Peyer's patch (tissue), 4 donors: ENCODE results near the gene PRKAG3. TPM values are rescaled to one million over a fixed set of nuclear protein-coding genes. Genes with fewer than 3 reads are reported as not detected.
"Not testable (repeated sequence)": the region's sequence is repeated elsewhere in the genome, so short reads cannot be mapped to it uniquely, and the experiment has no call there.

Experiments
- DNase-seq, 3 donors: peaks; one replicate each; pipeline ENCODE4 v3.0.0-alpha.2; 2017 to 2019
- H3K27ac ChIP-seq, 4 donors: fragments of 200-600 bp; sonication (generic); one replicate each; pipeline ENCODE4 v1.5.1; 2016 to 2019
- H3K27me3 ChIP-seq, 2 donors: fragments of 200-600 bp; sonication (generic); one replicate each; pipeline ENCODE4 v1.5.1; 2019
- H3K36me3 ChIP-seq, 3 donors: fragments of 200-600 bp; sonication (generic); one replicate each; pipeline ENCODE4 v1.5.1; 2016 to 2019
- H3K4me1 ChIP-seq, 4 donors: fragments of 200-600 bp; sonication (generic); one replicate each; pipeline ENCODE4 v1.5.1; 2016 to 2019
- H3K4me3 ChIP-seq, 4 donors: fragments of 200-600 bp; sonication (generic); 1 replicate in 3 of 4; 2 replicates in 1 of 4; pipeline ENCODE4 v1.5.1; 2016 to 2019; ENCODE audit warnings: mild to moderate bottlenecking in 1 of 4
- H3K9me3 ChIP-seq, 4 donors: fragments of 200-600 bp; sonication (generic); one replicate each; pipeline ENCODE4 v1.5.1; 2016 to 2019; ENCODE audit warnings: mild to moderate bottlenecking in 1 of 4
- POLR2A ChIP-seq, 2 donors: fragments of 450-650 bp; IDR thresholded peaks; one replicate each; pipeline ENCODE4 v1.5.1; 2017; ENCODE audit warnings: antibody characterized with exemption in 2 of 2, mild to moderate bottlenecking in 2 of 2, moderate library complexity in 2 of 2
- total RNA-seq, 4 donors: library from RNA; depleted of rRNA; stranded (reverse); fragments of >200 nt; gene quantifications; one replicate each; pipeline ENCODE4 v1.1.0, GENCODE V29; 2016
- TF ChIP-seq, protein P1 (sequence below), 6 experiments: fragments of 450-650 bp in 4 of 6; fragments of 200-600 bp in 2 of 6; sonication (generic) in 1 of 6; IDR thresholded peaks; one replicate each; pipeline ENCODE4 v1.5.1; 2017 to 2019; ENCODE audit warnings: antibody characterized with exemption in 6 of 6, mild to moderate bottlenecking in 3 of 6, moderate library complexity in 1 of 6

The PRKAG3 gene
- total RNA-seq, 4 donors from 2014 or later: not detected

DNA sequence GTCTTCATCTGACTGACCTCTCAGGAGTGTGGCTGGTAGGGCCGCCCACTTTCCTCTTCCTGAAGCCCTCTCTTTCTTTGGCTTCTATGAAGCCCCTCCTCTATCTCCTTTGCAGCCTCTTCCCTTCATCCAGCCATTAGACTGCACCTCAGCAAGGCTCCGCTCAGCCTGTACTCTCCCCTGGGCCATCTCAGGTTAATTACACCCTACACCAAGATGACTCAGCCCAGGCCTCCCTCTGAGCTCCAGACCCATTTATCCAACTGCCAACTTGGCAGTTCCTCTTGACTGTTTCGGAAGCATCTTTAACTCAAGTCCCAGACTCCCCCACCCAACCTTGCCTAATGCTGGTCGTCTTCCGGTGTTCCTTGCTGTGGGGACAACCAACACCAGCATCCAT lies 22.2 kb upstream of the PRKAG3 start:
- Histone ChIP-seq H3K27me3 (peaks cover 0 to 3% of the 10 kb centered on the region in 2 donors), H3K9me3 (no peaks in the 10 kb centered on the region), H3K27ac (no peak overlapping the region), H3K4me1 (no peaks in the 10 kb centered on the region), H3K36me3 (no peaks in the 10 kb centered on the region), H3K4me3 (no peak overlapping the region)
- DNase-seq: no peak
- TF ChIP-seq, protein P1, sequence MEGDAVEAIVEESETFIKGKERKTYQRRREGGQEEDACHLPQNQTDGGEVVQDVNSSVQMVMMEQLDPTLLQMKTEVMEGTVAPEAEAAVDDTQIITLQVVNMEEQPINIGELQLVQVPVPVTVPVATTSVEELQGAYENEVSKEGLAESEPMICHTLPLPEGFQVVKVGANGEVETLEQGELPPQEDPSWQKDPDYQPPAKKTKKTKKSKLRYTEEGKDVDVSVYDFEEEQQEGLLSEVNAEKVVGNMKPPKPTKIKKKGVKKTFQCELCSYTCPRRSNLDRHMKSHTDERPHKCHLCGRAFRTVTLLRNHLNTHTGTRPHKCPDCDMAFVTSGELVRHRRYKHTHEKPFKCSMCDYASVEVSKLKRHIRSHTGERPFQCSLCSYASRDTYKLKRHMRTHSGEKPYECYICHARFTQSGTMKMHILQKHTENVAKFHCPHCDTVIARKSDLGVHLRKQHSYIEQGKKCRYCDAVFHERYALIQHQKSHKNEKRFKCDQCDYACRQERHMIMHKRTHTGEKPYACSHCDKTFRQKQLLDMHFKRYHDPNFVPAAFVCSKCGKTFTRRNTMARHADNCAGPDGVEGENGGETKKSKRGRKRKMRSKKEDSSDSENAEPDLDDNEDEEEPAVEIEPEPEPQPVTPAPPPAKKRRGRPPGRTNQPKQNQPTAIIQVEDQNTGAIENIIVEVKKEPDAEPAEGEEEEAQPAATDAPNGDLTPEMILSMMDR (IDR thresholded peaks at IDR 0.05): no peak
- TF ChIP-seq POLR2A (IDR thresholded peaks at IDR 0.05): no peak

DNA sequence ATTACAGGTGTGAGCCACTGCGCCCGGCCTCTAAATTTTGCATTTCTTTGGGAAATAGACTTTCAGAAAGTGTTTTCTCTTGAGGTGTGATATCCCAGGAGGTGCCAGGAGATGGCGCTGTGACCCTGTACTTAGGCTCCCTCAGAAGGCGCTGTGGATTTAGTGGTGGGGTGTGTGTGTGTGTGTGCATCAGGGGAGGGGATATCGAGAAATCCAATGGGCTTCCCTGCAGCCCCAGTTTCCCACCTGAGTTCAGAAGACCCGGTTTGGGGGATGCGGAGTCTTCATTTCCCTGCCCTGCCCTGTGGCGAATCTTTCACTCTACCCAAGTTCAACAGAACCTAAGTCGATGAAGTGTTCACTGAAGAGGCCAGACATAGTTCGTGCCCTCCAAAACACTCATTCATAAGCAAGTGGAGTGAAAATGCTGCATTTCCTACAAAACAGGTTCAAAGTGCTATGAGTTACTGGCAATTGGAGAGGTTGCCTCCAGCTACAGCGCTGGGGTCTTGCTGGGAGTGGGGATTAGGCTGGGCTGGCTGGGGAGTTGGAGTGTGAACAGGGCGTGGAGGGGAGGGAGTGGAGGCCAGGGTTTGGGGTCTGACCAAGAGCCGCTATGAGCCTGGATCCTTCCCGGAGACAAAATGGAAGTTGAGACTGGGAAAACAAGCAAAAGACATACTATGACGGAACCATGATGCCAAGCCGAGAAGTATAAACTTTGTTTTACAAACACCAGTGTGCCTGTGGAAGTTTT lies 21.5 kb upstream of the PRKAG3 start:
- Histone ChIP-seq H3K36me3 (no peaks in the 10 kb centered on the region), H3K4me3 (no peak overlapping the region), H3K27ac (no peak overlapping the region), H3K9me3 (no peaks in the 10 kb centered on the region), H3K27me3 (no peaks in the 10 kb centered on the region), H3K4me1 (no peaks in the 10 kb centered on the region)
- TF ChIP-seq, protein P1 (IDR thresholded peaks at IDR 0.05): peak; percentile 59 to 78 (median 71)
- no peak for TF ChIP-seq POLR2A (IDR thresholded peaks at IDR 0.05)
- peak in 2 of 3 donors; percentile 71 to 89 for DNase-seq

DNA sequence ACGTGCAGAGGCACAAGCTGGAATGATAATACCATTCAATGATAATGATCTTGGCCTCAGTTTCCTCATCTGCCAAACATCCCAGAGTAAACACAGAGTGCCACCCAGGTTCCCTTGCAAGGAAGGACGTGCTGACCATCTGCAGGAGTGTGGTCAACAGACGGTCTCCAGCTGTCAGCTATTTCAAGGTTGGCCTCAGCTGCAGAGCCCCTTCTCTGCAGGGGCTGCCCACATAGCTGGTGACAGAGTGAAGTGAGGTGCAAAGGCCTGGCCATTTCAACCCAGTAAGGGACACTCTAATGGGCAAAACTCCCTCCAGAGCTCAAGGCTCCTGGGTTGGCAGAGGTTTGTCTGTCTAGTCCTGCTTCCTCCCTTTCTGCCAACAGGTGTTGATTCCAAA lies 19.7 kb upstream of the PRKAG3 start:
- no peak for DNase-seq

DNA sequence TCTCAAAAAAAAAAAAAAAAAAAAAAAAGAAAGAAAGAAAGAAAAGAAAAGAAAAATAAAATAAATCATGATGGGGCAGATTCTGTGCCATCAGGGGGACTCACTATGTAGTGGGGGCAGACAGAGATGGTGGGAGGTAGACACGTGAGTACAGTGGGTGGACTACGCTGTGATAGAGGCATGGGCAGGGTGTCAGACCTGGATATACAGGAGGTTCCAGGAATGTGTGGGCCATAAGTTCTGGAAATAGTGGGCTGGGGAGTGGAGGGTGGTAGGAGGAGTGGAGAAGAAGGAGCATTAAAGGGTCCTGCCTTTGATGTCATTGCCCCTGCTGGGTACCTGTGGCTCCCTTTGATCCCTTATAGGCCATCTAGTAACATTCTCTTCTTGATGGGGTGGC lies 19.2 kb upstream of the PRKAG3 start:
- no peak for TF ChIP-seq POLR2A (IDR thresholded peaks at IDR 0.05)
- TF ChIP-seq, protein P1 (IDR thresholded peaks at IDR 0.05): no peak
- Histone ChIP-seq H3K36me3 (no peaks in the 10 kb centered on the region), H3K9me3 (no peaks in the 10 kb centered on the region), H3K27ac (no peak overlapping the region), H3K27me3 (no peaks in the 10 kb centered on the region), H3K4me1 (no peaks in the 10 kb centered on the region), H3K4me3 (no peak overlapping the region)
- no peak for DNase-seq

More for the DNA sequence above, 19.7 kb upstream of the PRKAG3 start:
- Histone ChIP-seq H3K36me3 (no peaks in the 10 kb centered on the region), H3K9me3 (no peaks in the 10 kb centered on the region), H3K27ac (no peak overlapping the region), H3K4me3 (no peak overlapping the region), H3K27me3 (no peaks in the 10 kb centered on the region), H3K4me1 (no peaks in the 10 kb centered on the region)
- no peak for TF ChIP-seq POLR2A (IDR thresholded peaks at IDR 0.05)
- TF ChIP-seq, protein P1 (IDR thresholded peaks at IDR 0.05): no peak

DNA sequence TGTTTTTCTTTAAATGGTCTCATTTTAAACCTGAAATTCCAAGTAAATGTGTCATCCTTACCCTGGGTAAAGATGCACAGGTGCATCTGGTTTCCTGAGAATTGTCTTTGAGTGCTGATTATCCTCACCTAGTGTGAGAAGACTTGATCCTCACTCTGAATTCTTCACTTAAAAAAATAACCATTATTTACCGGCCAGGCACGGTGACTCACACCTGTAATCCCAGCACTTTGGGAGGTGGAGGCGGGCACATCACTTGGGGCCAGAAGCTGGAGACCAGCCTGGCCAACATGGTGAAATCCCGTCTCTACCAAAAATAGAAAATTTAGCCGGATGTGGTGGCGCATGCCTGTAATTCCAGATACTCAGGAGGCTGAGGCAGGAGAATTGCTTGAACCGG lies 18.1 kb upstream of the PRKAG3 start:
- Histone ChIP-seq H3K9me3 (no peaks in the 10 kb centered on the region), H3K4me3 (no peak overlapping the region), H3K27me3 (no peaks in the 10 kb centered on the region), H3K27ac (no peak overlapping the region), H3K36me3 (no peaks in the 10 kb centered on the region), H3K4me1 (no peaks in the 10 kb centered on the region)
- TF ChIP-seq, protein P1 (IDR thresholded peaks at IDR 0.05): no peak
- no peak for TF ChIP-seq POLR2A (IDR thresholded peaks at IDR 0.05)
- DNase-seq: no peak

DNA sequence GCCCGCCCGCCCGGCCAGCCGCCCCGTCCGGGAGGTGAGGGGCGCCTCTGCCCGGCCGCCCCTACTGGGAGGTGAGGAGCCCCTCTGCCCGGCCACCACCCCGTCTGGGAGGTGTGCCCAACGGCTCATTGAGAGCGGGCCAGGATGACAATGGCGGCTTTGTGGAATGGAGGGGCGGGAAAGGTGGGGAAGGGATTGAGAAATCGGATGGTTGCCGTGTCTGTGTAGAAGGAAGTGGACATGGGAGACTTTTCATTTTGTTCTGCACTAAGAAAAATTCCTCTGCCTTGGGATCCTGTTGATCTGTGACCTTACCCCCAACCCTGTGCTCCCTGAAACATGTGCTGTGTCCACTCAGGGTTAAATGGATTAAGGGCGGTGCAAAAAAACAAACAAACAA lies 15.4 kb upstream of the PRKAG3 start:
- H3K27ac ChIP-seq, DNase-seq, H3K27me3 ChIP-seq, H3K4me1 ChIP-seq, H3K9me3 ChIP-seq, H3K4me3 ChIP-seq, H3K36me3 ChIP-seq: not testable (repeated sequence)

DNA sequence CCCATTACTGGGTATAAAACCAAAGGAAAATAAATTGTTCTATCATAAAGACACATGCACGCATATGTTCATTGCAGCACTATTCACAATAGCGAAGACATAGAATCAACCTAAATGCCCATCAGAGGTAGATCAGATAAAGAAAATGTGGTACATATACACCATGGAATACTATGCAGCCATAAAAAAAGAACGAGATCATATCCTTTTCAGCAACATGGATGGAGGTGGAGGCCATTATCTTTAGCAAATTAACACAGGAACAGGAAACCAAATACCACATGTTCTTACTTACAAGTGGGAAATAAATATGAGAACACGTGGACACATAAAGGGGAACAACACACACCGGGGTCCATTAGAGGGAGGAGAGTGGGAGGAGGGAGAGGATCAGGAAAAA lies 12.7 kb upstream of the PRKAG3 start:
- DNase-seq, H3K36me3 ChIP-seq, H3K9me3 ChIP-seq, H3K4me1 ChIP-seq, H3K4me3 ChIP-seq, H3K27ac ChIP-seq, H3K27me3 ChIP-seq: not testable (repeated sequence)
